Stimulated activated CD4-positive, alpha-beta T cell treated with anti-CD3 and anti-CD28 coated beads, Interleukin-4, amount 100 ng/mL, for 4 hours (primary cell): ENCODE measurements around the gene MFAP2.
"Not testable (repeated sequence)": the region's sequence is repeated elsewhere in the genome, so short reads cannot be mapped to it uniquely, and the experiment has no call there.

ENCODE experiments used
- DNase-seq, 2 experiments: peaks; one replicate each; pipeline ENCODE4 v3.0.0-alpha.2; 2020

The MFAP2 gene

DNA sequence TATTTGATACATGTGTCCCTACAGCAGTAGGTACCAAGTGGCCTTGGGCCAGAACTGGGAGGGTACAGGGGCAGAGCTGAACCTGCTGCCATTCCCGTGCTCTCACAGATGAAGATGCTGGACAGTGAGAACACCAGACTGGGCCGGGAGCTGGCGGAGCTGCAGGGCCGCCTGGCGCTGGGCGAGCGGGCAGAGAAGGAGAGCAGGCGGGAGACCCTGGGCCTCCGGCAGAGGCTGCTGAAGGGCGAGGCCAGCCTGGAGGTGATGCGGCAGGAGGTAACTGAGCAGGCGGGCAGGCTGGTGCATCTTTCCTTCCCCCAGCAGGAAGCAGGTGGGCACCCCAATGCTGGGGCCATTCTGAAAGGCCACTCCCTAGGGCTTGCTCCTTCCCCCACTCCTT lies 21.9 kb downstream of the MFAP2 start:
- no peak for DNase-seq

DNA sequence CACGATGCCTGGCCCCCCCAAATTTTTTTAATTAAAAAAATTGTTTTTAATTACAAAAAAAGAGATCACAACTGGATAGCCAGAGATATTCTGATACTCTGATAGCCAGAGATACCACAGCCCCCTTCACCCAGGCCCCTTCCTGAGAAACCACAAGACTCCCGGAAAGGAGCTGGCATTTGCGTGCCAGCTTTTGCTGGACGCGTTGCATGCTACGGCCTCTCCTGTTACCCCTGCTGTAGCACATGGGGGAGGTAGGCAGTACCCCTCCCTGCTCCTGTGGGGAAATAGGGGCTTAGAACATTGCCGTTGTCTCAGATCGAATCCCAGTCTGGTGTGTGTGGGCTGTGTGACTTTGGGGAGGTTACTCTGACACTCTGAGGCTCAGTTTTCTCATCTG lies 22.7 kb downstream of the MFAP2 start:
- no peak for DNase-seq

- no peak for DNase-seq
These were observed 23.6 kb downstream of the MFAP2 start for GRCh38 chr1:16956775-16957174.

DNA sequence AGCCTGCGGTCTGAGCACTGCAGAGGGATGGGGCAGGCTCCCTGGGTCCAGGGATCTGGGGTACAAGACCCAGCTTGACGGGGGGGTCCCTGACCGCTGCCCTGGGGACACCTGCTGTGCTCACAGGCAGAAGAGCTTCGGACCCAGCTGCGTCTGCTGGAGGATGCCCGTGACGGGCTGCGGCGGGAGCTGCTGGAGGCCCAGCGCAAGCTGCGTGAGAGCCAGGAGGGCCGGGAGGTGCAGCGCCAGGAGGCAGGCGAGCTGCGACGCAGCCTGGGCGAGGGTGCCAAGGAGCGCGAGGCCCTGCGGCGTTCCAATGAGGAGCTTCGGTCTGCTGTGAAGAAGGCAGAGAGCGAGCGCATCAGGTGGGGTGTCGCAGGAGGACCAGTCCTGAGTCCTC lies 25.2 kb downstream of the MFAP2 start:
- DNase-seq, result no peak

DNA sequence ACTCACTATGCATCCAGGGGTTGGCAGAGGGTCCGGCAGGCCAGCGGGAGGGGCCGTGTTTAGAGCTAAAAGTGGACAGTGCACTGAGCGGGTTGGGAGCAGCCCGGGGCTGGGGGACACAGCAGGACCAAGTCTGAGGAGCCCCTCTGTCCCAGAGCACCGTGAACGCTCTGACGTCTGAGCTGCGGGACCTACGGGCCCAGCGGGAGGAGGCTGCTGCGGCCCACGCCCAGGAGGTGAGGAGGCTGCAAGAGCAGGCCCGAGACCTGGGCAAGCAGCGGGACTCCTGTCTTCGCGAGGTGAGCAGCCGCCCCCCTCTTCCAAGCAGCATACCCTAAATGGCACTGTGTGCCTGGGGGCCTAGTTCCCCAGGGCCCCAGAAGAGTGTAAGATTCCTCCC lies 25.8 kb downstream of the MFAP2 start:
- no peak for DNase-seq

DNA sequence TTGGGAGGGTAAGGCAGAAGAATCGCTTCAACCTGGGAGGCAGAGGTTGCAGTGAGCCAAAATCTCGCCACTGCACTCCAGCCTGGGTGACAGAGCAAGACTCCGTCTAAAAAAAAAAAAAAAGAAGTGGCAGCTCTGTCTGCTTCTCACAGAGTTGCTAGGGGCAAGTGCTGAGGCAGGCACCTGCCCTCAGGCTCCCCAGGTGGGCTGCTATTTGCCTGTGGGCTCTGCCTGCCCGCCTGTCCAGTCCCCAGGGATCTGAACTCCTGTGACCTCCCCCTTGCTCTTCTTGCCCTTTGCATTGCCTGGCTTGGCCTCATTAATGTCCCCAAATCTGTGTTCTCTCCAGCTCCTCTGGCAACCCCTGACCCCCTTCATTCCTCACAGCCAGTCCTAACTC lies 28.0 kb downstream of the MFAP2 start:
- not testable (repeated sequence) for DNase-seq

GRCh38 chr1:16949026-16949425 lies 31.4 kb downstream of the MFAP2 start:
- not testable (repeated sequence) for DNase-seq

DNA sequence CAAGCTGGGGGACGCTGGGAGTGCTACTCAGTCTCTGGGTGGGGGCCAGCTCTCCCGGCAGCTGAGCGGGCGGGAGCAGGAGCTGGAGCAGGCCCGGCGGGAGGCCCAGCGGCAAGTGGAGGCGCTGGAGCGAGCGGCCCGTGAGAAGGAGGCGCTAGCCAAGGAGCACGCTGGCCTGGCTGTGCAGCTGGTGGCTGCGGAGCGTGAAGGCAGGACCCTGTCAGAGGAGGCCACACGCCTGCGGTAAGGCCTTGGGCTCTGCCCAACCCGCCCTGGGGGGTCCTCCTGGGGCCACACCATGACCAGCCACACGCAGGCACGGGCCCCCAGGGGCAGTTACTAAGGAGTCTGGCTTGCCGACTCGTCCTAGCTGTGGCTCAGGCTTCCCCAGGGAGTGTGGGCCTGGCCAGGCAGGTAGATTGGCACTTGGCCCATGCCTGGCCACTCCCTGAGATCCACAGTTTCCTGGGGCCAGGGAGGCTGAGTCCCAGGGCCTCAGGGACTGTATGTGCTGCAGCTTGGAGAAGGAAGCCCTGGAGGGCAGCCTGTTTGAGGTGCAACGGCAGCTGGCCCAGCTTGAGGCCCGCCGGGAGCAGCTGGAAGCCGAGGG lies 32.0 kb downstream of the MFAP2 start:
- DNase-seq, result not testable (repeated sequence)

DNA sequence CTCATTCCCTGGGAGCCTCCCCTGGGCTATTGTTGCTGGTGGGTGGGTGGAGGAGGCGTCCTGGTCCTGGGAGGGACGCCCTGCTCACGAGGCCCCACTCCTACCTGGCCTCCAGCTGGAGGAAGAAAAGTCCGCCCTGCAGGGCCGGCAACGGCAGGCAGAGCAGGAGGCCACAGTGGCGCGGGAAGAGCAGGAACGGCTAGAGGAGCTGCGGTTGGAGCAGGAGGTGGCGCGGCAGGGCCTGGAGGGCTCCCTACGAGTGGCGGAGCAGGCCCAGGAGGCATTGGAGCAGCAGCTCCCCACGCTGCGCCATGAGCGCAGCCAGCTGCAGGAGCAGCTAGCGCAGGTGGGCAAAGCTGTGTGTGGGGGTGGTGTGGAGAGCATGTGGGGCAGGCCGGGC lies 33.8 kb downstream of the MFAP2 start:
- DNase-seq, result no peak

- DNase-seq, result not testable (repeated sequence)
These were observed 34.2 kb downstream of the MFAP2 start for GRCh38 chr1:16946185-16946584.

- not testable (repeated sequence) for DNase-seq
These were observed 34.9 kb downstream of the MFAP2 start for GRCh38 chr1:16945512-16945911.

- no peak for DNase-seq
These were observed 36.4 kb downstream of the MFAP2 start for GRCh38 chr1:16944038-16944437.

DNA sequence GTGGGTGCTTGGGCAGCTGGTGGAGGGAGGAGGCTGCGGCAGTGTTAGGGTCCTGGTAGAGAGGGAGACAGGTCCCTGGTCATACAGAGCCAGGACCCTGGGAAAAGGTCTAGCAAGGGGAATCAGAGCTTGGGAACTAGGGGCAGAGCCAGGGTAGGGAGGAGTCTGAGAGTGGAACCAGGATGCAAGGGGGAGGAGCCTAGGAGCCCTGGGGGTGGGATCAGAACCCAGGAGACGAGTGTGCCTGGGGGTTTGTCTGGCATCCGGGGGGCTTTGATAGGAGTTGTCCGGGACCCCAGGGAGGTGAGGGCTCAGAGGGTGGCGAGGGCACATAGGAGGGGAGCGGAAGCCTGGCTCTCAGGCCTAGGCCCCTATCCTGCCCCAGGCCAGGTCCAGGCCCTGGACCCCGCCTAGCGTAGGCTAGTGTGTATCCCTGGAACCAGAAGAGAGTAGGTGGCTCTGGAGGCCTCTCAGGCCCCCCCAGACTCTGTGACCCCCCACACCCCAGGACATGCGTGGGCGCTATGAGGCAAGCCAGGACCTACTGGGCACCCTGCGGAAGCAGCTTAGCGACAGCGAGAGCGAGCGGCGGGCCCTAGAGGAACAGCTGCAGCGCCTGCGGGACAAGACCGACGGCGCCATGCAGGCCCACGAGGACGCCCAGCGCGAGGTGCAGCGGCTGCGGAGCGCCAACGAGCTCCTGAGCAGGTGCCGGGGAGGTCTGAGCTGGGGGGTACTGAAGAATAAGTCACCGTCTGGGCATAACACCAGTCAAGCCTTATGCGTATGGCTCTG lies 40.8 kb downstream of the MFAP2 start:
- not testable (repeated sequence) for DNase-seq

DNA sequence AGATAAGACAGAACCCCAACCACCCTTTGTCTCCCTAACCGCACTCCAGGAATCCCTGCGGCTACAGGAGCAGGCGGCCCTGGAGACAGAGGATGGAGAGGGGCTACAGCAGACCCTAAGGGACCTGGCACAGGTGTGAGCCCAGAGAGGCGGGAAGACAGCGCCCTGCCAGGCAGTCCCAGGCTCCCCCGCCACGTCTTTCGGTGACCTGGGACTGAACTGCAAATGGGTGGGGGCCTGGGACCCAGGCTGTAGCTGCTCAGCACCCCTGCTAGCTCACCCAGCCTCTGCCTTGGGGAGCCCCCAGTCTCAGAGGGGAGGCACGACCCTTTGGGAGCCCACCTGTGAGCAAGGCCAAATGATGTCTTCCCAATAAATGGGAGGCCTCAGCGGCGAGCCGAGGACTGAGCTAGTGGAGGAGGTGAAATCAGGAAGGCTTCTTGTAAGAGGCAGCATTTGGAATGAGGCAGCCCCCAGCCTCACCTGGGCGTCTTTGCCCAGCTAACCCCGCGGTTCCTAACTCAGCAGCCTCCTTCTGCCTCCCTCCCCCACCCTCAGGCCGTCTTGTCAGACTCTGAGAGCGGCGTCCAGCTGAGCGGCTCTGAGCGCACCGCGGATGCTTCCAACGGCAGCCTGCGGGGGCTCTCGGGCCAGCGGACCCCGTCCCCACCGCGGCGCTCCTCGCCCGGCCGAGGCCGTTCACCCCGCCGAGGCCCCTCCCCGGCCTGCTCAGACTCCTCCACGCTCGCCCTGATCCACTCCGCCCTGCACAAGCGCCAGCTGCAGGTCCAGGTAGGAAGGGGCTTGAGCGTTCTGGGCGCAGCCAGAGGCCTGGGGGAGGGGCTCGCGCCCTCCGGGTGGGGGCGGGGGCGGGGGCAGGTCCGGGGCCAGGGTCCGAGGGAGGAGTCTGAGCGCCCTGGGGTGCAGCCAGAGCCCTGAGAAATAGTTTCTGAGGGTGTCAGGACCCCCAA lies 41.8 kb downstream of the MFAP2 start:
- DNase-seq, result no peak

DNA sequence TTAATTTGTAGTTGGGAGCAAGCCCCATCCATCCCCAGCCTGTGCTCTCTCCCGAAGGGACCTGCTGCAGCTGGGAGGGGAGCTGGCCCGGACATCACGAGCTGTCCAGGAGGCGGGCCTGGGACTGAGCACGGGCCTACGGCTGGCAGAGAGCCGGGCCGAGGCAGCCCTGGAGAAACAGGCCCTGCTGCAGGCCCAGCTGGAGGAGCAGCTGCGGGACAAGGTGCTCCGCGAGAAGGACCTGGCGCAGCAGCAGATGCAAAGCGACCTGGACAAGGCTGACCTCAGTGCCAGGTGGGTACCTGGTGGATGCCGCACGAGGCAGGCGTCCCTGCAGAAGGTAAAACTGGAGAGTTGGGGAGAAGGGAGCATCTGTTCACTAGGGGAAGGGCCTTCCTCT lies 43.8 kb downstream of the MFAP2 start:
- not testable (repeated sequence) for DNase-seq

DNA sequence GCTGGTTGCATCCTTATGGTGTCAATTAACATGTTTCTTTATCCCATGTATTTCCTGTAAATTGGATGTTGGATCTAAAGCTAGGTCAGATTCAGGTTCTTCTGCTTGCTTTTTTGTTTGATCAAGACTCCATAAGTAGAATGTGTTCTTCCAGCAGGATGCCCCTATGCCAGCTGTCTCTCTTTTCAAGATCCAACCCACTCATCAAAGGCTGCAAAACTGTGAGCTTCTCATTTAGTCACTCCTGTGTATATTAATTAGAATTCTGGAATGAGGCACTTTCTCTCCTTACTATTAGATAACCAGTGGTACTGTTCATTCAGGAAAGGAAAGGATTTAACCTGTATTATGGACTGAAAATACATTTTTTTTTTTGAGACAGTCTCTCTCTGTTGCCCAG lies 46.5 kb downstream of the MFAP2 start:
- not testable (repeated sequence) for DNase-seq

GRCh38 chr1:16931206-16931934 lies 49.0 kb downstream of the MFAP2 start:
- not testable (repeated sequence) for DNase-seq

DNA sequence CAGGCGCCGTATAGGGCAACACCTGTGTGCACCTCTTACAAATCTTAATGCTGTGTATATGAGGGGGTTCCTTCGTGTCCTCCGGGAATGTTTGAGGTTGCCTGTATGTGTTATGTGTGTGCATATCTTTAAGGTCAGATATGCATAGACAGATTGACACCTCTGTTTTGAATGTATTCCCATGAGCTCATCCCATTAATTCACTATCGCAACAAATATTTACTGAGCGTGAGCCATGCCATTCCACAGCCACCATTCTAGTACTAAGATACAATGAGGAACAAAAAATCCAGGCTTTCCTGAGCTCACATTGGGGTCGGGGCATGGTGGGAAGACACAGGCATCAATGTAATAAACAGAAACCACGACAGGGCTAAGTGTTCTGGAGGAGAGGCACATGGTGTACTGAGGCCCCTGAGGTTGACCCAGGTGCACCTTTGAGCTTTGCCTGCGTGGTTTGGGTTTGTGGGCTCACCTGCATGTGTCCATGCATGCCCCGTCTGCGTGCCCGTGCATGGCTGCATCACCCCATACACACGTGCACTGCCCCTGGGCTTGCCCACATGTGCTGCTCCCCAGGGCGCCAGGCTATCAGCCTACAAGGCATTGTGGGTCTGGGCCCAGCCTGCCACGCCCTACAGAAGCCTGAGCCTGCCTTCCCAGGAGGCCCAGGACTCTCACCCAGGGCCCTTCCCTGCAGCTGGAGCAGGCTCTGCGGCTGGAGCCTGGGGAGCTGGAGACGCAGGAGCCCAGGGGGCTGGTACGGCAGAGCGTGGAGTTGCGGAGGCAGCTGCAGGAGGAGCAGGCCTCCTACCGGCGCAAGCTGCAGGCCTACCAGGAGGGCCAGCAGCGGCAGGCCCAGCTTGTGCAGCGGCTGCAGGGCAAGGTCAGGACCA lies 51.0 kb downstream of the MFAP2 start:
- not testable (repeated sequence) for DNase-seq

- DNase-seq, result no peak
These were observed 52.5 kb downstream of the MFAP2 start for GRCh38 chr1:16927711-16928485.

- DNase-seq, result no peak
These were observed 53.2 kb downstream of the MFAP2 start for GRCh38 chr1:16927256-16927655.
